Vagina (tissue), 2 donors: ENCODE data around the gene HPS5. TPM values are rescaled to one million over a fixed set of nuclear protein-coding genes. Genes with fewer than 3 reads are reported as not detected.
"Not testable (repeated sequence)": the region's sequence is repeated elsewhere in the genome, so short reads cannot be mapped to it uniquely, and the experiment has no call there.

ENCODE experiments used
- DNase-seq, 2 donors: peaks; one replicate each; pipeline ENCODE4 v3.0.0-alpha.2; 2017; ENCODE audit errors: extremely low spot score in 2 of 2
- H3K27ac ChIP-seq: fragments of 200-600 bp; sonication (generic); one replicate; pipeline ENCODE4 v1.5.1; 2019
- H3K27me3 ChIP-seq: fragments of 200-600 bp; sonication (generic); one replicate; pipeline ENCODE4 v1.5.1; 2019
- H3K36me3 ChIP-seq, 2 donors: fragments of 200-600 bp; sonication (generic); one replicate each; pipeline ENCODE4 v1.5.1; 2017 to 2019
- H3K4me1 ChIP-seq: fragments of 200-600 bp; sonication (generic); one replicate; pipeline ENCODE4 v1.5.1; 2019
- H3K4me3 ChIP-seq, 2 donors: fragments of 200-600 bp; sonication (generic); 1 replicate in 1 of 2; 2 replicates in 1 of 2; pipeline ENCODE4 v1.5.1; 2016 to 2019
- H3K9me3 ChIP-seq: fragments of 200-600 bp; sonication (generic); one replicate; pipeline ENCODE4 v1.5.1; 2019
- POLR2A ChIP-seq, 2 donors: fragments of 450-650 bp; IDR thresholded peaks; one replicate each; pipeline ENCODE4 v1.6.1; 2017; ENCODE audit warnings: antibody characterized with exemption in 2 of 2, mild to moderate bottlenecking in 2 of 2, moderate library complexity in 2 of 2
- POLR2AphosphoS5 ChIP-seq, 2 donors: sonication (generic); formaldehyde crosslinking; IDR thresholded peaks; one replicate each; pipeline ENCODE4 v1.9.0; 2017; ENCODE audit warnings: antibody characterized with exemption in 2 of 2, mild to moderate bottlenecking in 2 of 2, low read depth in 1 of 2; ENCODE audit not compliant: insufficient read depth in 1 of 2
- intact Hi-C: fragments of 100-400 bp; cut with DNase I; formaldehyde crosslinking; loops from one replicate; pipeline ENCODE4 v1.15.1; 2023
- total RNA-seq: library from RNA; depleted of rRNA; stranded (reverse); fragments of >200 nt; gene quantifications from one replicate; pipeline ENCODE4 v1.2.3, GENCODE V29; 2016
- TF ChIP-seq, protein P1 (sequence below), 3 experiments: fragments of 450-650 bp in 2 of 3; fragments of 200-600 bp in 1 of 3; sonication (generic) in 1 of 3; IDR thresholded peaks; one replicate each; pipeline ENCODE4 v1.5.1; 2017 to 2019; ENCODE audit warnings: antibody characterized with exemption in 3 of 3, mild to moderate bottlenecking in 2 of 3, moderate library complexity in 2 of 3

HPS5 gene
- total RNA-seq, 1 donor from 2014 or later: 17.4 TPM

GRCh38 chr11:18254781-18255361 lies 67.1 kb downstream of the HPS5 start:
- Histone ChIP-seq H3K27ac (no peak overlapping the region), H3K4me1 (no peaks in the 10 kb centered on the region), H3K4me3 (no peak overlapping the region), H3K27me3 (no peaks in the 10 kb centered on the region), H3K36me3 (no peaks in the 10 kb centered on the region), H3K9me3 (no peaks in the 10 kb centered on the region)
- intact Hi-C loops: no loop called here
- no peak for DNase-seq
- TF ChIP-seq, protein P1, sequence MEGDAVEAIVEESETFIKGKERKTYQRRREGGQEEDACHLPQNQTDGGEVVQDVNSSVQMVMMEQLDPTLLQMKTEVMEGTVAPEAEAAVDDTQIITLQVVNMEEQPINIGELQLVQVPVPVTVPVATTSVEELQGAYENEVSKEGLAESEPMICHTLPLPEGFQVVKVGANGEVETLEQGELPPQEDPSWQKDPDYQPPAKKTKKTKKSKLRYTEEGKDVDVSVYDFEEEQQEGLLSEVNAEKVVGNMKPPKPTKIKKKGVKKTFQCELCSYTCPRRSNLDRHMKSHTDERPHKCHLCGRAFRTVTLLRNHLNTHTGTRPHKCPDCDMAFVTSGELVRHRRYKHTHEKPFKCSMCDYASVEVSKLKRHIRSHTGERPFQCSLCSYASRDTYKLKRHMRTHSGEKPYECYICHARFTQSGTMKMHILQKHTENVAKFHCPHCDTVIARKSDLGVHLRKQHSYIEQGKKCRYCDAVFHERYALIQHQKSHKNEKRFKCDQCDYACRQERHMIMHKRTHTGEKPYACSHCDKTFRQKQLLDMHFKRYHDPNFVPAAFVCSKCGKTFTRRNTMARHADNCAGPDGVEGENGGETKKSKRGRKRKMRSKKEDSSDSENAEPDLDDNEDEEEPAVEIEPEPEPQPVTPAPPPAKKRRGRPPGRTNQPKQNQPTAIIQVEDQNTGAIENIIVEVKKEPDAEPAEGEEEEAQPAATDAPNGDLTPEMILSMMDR (IDR thresholded peaks at IDR 0.05): no peak
- TF ChIP-seq POLR2A (IDR thresholded peaks at IDR 0.05) (no peak), POLR2AphosphoS5 (IDR thresholded peaks at IDR 0.05; ENCODE audit: insufficient read depth in 1 of 2, low read depth in 1 of 2) (no peak)

- H3K4me1 ChIP-seq: no peaks in the 10 kb centered on the region
- H3K36me3 ChIP-seq: no peaks in the 10 kb centered on the region
- H3K4me3 ChIP-seq: no peak overlapping the region
- no peaks in the 10 kb centered on the region for H3K27me3 ChIP-seq
- peak in 1 of 2 donors; percentile 54 for DNase-seq
- no peak overlapping the region for H3K27ac ChIP-seq
- no peak for TF ChIP-seq POLR2AphosphoS5 (IDR thresholded peaks at IDR 0.05; ENCODE audit: insufficient read depth in 1 of 2, low read depth in 1 of 2)
- TF ChIP-seq, protein P1 (IDR thresholded peaks at IDR 0.05): no peak
- no peak for TF ChIP-seq POLR2A (IDR thresholded peaks at IDR 0.05)
- no peaks in the 10 kb centered on the region for H3K9me3 ChIP-seq
- intact Hi-C loops: no loop called here
Observed at GRCh38 chr11:18253778-18254338, 68.1 kb downstream of the HPS5 start.

DNA sequence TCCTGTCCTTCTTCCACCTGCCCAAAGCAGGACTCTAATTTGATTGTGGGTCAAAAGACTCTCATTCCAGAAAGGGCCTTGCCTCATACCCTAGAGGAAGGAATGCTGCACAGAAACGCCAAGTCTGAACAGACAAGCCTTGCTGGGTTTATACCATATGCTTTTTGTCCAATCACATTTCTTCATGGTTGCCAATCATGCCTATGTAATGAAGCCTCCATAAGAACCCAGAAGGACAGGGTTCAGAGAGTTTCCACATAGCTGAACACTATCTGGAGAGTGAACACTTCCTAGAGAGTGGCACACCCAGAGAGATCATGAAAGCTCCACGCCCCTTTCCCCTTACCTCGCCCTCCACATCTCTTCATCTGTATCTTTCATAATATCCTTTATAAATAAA lies 68.7 kb downstream of the HPS5 start:
- Histone ChIP-seq H3K36me3 (no peaks in the 10 kb centered on the region), H3K9me3 (no peaks in the 10 kb centered on the region), H3K4me1 (no peaks in the 10 kb centered on the region), H3K4me3 (no peak overlapping the region), H3K27ac (no peak overlapping the region), H3K27me3 (no peaks in the 10 kb centered on the region)
- TF ChIP-seq, protein P1 (IDR thresholded peaks at IDR 0.05): no peak
- TF ChIP-seq POLR2AphosphoS5 (IDR thresholded peaks at IDR 0.05; ENCODE audit: insufficient read depth in 1 of 2, low read depth in 1 of 2): no peak
- TF ChIP-seq POLR2A (IDR thresholded peaks at IDR 0.05): no peak
- intact Hi-C loops: no loop called here
- peak in 1 of 2 donors; percentile 20 for DNase-seq

- no peak for TF ChIP-seq POLR2AphosphoS5 (IDR thresholded peaks at IDR 0.05; ENCODE audit: insufficient read depth in 1 of 2, low read depth in 1 of 2)
- no peak for TF ChIP-seq POLR2A (IDR thresholded peaks at IDR 0.05)
- TF ChIP-seq, protein P1 (IDR thresholded peaks at IDR 0.05): no peak
- DNase-seq: peak in 1 of 2 donors; percentile 72
- Histone ChIP-seq H3K4me3 (no peak within 1 kb of the TSS), H3K27me3 (no peaks in the 10 kb centered on the region), H3K4me1 (no peaks in the 10 kb centered on the region), H3K36me3 (no peaks in the 10 kb centered on the region), H3K9me3 (no peaks in the 10 kb centered on the region), H3K27ac (no peak within 1 kb of the TSS)
- intact Hi-C loops: no loop called here
Observed at GRCh38 chr11:18248561-18248960, 73.4 kb downstream of the HPS5 start, which contains the start of gene SAA2. Gene SAA2, minus strand, starts transcription at chr11:18248668. Its CDS starts 657 bp downstream, at chr11:18248011.

DNA sequence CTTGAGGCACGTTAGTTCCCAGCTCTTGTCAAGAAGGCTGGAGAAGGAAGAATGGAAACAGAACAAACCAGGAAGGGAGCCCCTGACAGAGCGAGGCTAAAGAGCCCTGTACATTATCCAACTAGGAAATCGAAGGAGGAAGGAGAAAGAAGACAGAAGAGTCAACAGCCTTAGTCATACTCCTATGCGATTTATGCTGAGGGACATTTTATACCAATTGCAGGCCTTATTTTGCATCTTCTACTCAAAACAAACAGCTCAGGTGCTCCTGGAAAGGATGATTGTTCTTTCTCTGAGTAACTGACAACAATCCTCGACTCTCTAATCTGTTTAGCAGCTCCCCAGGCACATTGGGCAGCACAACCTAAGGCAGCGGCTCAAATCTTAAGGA lies 74.8 kb downstream of the HPS5 start:
- H3K4me1 ChIP-seq, H3K27ac ChIP-seq, intact Hi-C loops, H3K9me3 ChIP-seq, H3K27me3 ChIP-seq, DNase-seq, H3K36me3 ChIP-seq, H3K4me3 ChIP-seq: not testable (repeated sequence)

- H3K36me3 ChIP-seq, intact Hi-C loops, H3K27me3 ChIP-seq, DNase-seq, H3K9me3 ChIP-seq, H3K4me1 ChIP-seq, H3K4me3 ChIP-seq, H3K27ac ChIP-seq: not testable (repeated sequence)
Observed at GRCh38 chr11:18246379-18247190, 75.4 kb downstream of the HPS5 start.
